Adrenal gland (tissue), 12 donors: ENCODE measurements around the gene CTBP2. TPM values are rescaled to one million over a fixed set of nuclear protein-coding genes. Genes with fewer than 3 reads are reported as not detected.

Experiments
- DNase-seq, 7 donors: peaks; one replicate each; pipeline ENCODE4 v3.0.0-alpha.2; 2019 to 2020
- H3K27ac ChIP-seq, 5 donors: fragments of 200-600 bp; sonication (generic) in 4 of 5; 1 replicate in 3 of 5; 2 replicates in 2 of 5; pipeline versions ENCODE4 v1.5.1 to v1.8.0; 2016 to 2020; ENCODE audit warnings: mild to moderate bottlenecking in 1 of 5
- H3K27me3 ChIP-seq: fragments of 200-600 bp; 2 replicates; pipeline ENCODE4 v1.8.0; 2021
- H3K36me3 ChIP-seq, 2 donors: fragments of 200-600 bp; replicated peaks in 1 of 2; 1 replicate in 1 of 2; 2 replicates in 1 of 2; pipeline versions ENCODE4 v1.5.1 to v1.8.0; 2018 to 2022
- H3K4me1 ChIP-seq, 2 donors: fragments of 200-600 bp; replicated peaks in 1 of 2; 1 replicate in 1 of 2; 2 replicates in 1 of 2; pipeline versions ENCODE4 v1.5.1 to v1.8.0; 2018 to 2021
- H3K4me3 ChIP-seq, 4 donors: fragments of 200-600 bp; sonication (generic) in 3 of 4; one replicate each; pipeline ENCODE4 v1.5.1; 2016 to 2018
- H3K9me3 ChIP-seq, 3 donors: fragments of 200-600 bp; sonication (generic) in 1 of 3; replicated peaks in 1 of 3; 1 replicate in 2 of 3; 2 replicates in 1 of 3; pipeline versions ENCODE4 v1.5.1 to v1.8.0; 2016 to 2021
- POLR2A ChIP-seq, 2 donors: fragments of 450-650 bp; IDR thresholded peaks; one replicate each; pipeline ENCODE4 v1.6.1; 2017; ENCODE audit warnings: antibody characterized with exemption in 2 of 2, mild to moderate bottlenecking in 2 of 2, moderate library complexity in 1 of 2
- WGBS, 4 donors: extraction: QIAGEN DNeasy Blood & Tissue Kit in 2 of 4; methylation state at CpG; one replicate each; pipeline versions ENCODE4 v1.1.5 to v1.1.7; 2013 to 2017; 5-methylcytosine and 5-hydroxymethylcytosine counted together
- intact Hi-C, 2 donors: fragments of 100-400 bp; cut with DNase I; formaldehyde crosslinking; loops; one replicate each; pipeline versions ENCODE4 v1.14.1 to v1.15.0; 2022 to 2023
- polyA plus RNA-seq, 3 donors: library from polyadenylated mRNA; stranded (reverse); fragments of 200-250 nt in 2 of 3; fragments of 350-450 nt in 1 of 3; fragmentation: Illumina TruSeq in 1 of 3; extraction: RNeasy Lipid Tissue Mini Kit (QIAGEN cat#74804) in 1 of 3; gene quantifications; one replicate each; pipeline ENCODE4 v1.2.3, GENCODE V29; 2013 to 2014
- total RNA-seq, 9 donors: library from RNA; depleted of rRNA in 4 of 9; stranded (reverse); fragments of >200 nt in 4 of 9; fragments of 120-200 nt in 1 of 9; fragmentation: NEBNext Ultra II Directional in 1 of 9; extraction: Animal tissue kit (Norgen Biotek cat#: 25700) in 1 of 9; gene quantifications; one replicate each; pipeline versions ENCODE4 v1.1.0 to v1.2.4, GENCODE V29; 2013 to 2023
- TF ChIP-seq, protein P1 (sequence below), 6 experiments: fragments of 450-650 bp in 4 of 6; fragments of 200-600 bp in 2 of 6; sonication (generic) in 1 of 6; IDR thresholded peaks; 1 replicate in 5 of 6; 2 replicates in 1 of 6; pipeline versions ENCODE4 v1.5.1 to v1.8.0; 2016 to 2021; ENCODE audit warnings: antibody characterized with exemption in 6 of 6, mild to moderate bottlenecking in 2 of 6, moderate library complexity in 1 of 6
- donor health status: healthy with polysubstance abuse.
- donor health status: Bipolar disorder and iron deficiency.
- donor health status: DM: yes; HTN: yes; CAD: no.
- donor health status: DM: no; HTN: no; CAD: no.
- donor health status: DM: no; HTN: no; CAD: no.
- donor health status: DM: yes; HTN: yes; CAD: no.

CTBP2 gene
- total and polyA plus RNA-seq, 12 donors = 25.3 to 66.5 (median 45.7) TPM

DNA sequence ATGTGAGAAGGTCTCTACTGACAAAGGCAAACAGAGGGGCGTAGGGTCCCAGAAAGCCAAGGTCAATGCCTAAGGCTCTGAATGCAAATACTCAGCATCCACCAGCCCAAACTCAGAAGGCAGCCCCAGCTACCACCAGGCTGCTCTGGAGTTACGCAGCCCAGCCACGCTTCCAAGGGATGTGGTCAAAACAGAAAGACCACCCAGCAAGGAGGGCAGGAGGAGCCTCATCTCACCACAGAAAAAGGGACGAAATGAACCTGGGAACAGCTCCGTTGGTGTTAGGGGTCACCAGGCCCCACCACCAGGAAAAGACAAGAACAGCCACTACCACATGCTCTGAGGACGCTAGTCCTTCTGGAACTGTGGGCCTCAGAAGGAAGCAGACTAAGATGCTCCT is 65.1 kb downstream of the CTBP2 start:
- H3K36me3 ChIP-seq = no peaks in the 10 kb centered on the region
- peaks cover 0 to 32% of the 10 kb centered on the region in 2 donors for H3K4me1 ChIP-seq
- intact Hi-C loops = no loop called here
- H3K9me3 ChIP-seq = no peaks in the 10 kb centered on the region
- DNase-seq = no peak
- TF ChIP-seq POLR2A (IDR thresholded peaks at IDR 0.05) = no peak
- TF ChIP-seq, protein P1, sequence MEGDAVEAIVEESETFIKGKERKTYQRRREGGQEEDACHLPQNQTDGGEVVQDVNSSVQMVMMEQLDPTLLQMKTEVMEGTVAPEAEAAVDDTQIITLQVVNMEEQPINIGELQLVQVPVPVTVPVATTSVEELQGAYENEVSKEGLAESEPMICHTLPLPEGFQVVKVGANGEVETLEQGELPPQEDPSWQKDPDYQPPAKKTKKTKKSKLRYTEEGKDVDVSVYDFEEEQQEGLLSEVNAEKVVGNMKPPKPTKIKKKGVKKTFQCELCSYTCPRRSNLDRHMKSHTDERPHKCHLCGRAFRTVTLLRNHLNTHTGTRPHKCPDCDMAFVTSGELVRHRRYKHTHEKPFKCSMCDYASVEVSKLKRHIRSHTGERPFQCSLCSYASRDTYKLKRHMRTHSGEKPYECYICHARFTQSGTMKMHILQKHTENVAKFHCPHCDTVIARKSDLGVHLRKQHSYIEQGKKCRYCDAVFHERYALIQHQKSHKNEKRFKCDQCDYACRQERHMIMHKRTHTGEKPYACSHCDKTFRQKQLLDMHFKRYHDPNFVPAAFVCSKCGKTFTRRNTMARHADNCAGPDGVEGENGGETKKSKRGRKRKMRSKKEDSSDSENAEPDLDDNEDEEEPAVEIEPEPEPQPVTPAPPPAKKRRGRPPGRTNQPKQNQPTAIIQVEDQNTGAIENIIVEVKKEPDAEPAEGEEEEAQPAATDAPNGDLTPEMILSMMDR (IDR thresholded peaks at IDR 0.05) = no peak
- no peaks in the 10 kb centered on the region for H3K27me3 ChIP-seq
- WGBS, 4 donors = 85 to 91% (median 88%) methylated on average over 5 to 6 of the region's 6 CpGs
- H3K27ac ChIP-seq = no peak overlapping the region
- H3K4me3 ChIP-seq = no peak overlapping the region

DNA sequence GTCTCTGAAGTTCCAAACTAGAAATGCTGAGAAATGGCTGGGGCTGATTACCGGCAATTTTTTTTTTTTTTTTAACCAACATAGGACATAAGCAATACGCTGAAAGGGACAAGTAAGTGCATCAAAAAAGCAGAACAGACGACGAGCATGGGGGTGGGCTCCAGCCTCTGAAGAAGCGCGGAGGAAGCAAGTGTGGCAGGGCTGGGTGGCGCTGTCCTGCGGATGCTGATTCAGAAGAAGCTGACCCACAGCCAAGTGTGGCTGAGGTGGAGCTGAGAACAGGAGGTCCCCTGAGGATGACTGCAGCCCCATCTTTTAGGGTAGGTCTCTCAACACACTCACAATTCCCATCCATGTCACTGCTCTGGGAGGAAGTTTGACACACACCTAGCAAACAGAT is 65.6 kb downstream of the CTBP2 start:
- no peak for DNase-seq
- Histone ChIP-seq H3K4me3 (no peak overlapping the region), H3K27me3 (no peaks in the 10 kb centered on the region), H3K4me1 (peaks cover 0 to 35% of the 10 kb centered on the region in 2 donors), H3K27ac (no peak overlapping the region), H3K36me3 (no peaks in the 10 kb centered on the region), H3K9me3 (no peaks in the 10 kb centered on the region)
- intact Hi-C loops = no loop called here
- TF ChIP-seq, protein P1 (IDR thresholded peaks at IDR 0.05) = no peak
- no peak for TF ChIP-seq POLR2A (IDR thresholded peaks at IDR 0.05)
- WGBS, 4 donors = 73 to 84% (median 76%) methylated on average over 8 of the region's 8 CpGs

- intact Hi-C loops = no loop called here
- Histone ChIP-seq H3K4me3 (no peak overlapping the region), H3K27ac (peak overlapping the region in 2 of 5 donors; percentile 59 to 63), H3K36me3 (no peaks in the 10 kb centered on the region), H3K9me3 (no peaks in the 10 kb centered on the region), H3K27me3 (no peaks in the 10 kb centered on the region), H3K4me1 (peaks cover 0 to 35% of the 10 kb centered on the region in 2 donors)
- 89 to 96% (median 92%) methylated on average over 21 of the region's 21 CpGs for WGBS, 4 donors
- TF ChIP-seq, protein P1 (IDR thresholded peaks at IDR 0.05) = no peak
- no peak for TF ChIP-seq POLR2A (IDR thresholded peaks at IDR 0.05)
- no peak for DNase-seq
Observed at GRCh38 chr10:125093974-125094705, 66.2 kb downstream of the CTBP2 start.

DNA sequence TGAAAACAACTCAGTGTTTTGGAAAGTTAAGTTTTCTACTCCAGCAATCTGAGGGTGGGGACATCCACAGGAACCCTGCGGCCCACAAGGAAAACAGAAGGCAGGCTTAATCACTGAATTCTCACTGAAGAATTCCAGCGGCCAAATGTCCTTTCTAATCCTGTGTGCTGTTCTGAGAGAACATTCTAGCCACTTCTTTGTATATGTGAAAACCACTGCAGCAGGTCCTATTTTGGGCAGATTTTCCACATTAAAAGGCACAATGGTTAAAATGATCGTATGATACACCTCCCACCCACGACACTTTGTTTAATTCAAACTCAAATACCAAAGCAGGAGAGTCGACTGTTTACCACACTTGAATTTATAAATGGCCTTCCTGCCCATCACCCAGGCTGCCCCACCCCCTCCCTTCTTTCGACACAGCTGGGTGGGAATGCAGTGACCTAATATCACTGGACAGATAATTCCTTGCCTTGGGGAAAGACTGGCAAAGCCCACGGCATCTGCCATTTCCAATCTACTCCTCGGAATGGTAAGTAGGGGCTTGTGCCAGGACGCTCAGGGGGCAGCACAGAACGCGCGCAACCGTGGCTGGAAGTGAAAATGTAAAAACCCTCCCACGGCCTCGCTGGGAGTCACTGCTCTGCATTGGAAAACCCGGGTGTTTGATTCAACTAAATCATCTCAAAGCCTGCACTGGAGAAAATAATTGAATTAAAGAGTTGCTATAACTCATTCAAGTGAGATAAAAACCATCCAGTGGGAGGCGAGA is 67.0 kb downstream of the CTBP2 start:
- no peaks in the 10 kb centered on the region for H3K27me3 ChIP-seq
- H3K27ac ChIP-seq = peak overlapping the region in 2 of 5 donors; percentile 59 to 63
- TF ChIP-seq, protein P1 (IDR thresholded peaks at IDR 0.05) = no peak
- TF ChIP-seq POLR2A (IDR thresholded peaks at IDR 0.05) = no peak
- H3K4me1 ChIP-seq = peaks cover 0 to 35% of the 10 kb centered on the region in 2 donors
- H3K4me3 ChIP-seq = no peak overlapping the region
- no peaks in the 10 kb centered on the region for H3K9me3 ChIP-seq
- DNase-seq = peak in 6 of 7 donors; percentile 44 to 77 (median 56)
- WGBS, 4 donors = 56 to 64% (median 61%) methylated on average over 17 of the region's 17 CpGs
- intact Hi-C loops = no loop called here
- H3K36me3 ChIP-seq = no peaks in the 10 kb centered on the region
